HepG2 (cell line): ENCODE results near the gene TMEM116. TPM values are rescaled to one million over a fixed set of nuclear protein-coding genes. Genes with fewer than 3 reads are reported as not detected.

ENCODE experiments used
- ATAC-seq: fragments of 200-7000 bp; cut with Tn5 transposase; 3 replicates; pipeline ENCODE4 v1.9.1; 2020; ENCODE audit warnings: mild to moderate bottlenecking, moderate library complexity
- BruUV-seq: library from RNA; stranded (reverse); fragments of 400-500 nt; replicated peaks from 2 replicates; lab custom pipeline; 2021; lab: Mats Ljungman, UMichigan
- CTCF ChIA-PET: fragments of 300-600 bp; formaldehyde crosslinking; extraction: SDS; loops from one replicate; lab custom pipeline; 2021; ENCODE audit warnings: low total read pairs, inconsistent platforms, low intra/inter-chr PET ratio; lab: Yijun Ruan, JAX
- POLR2A ChIA-PET: fragments of 350-600 bp; sonication (Branson Sonifier 250); formaldehyde crosslinking; loops from one replicate; lab custom pipeline; 2020; ENCODE audit warnings: antibody characterized with exemption, inconsistent platforms; lab: Yijun Ruan, JAX
- DNase-seq: peaks from one replicate; pipeline ENCODE4 v3.0.0-alpha.2; 2015; ENCODE audit warnings: low spot score
- FAIRE-seq: peaks from 3 replicates; lab custom pipeline; 2011; peaks lifted over from hg19 to GRCh38; lab: Jason Lieb, UNC
- H2AFZ ChIP-seq: one replicate; pipeline ENCODE4 v1.6.1; 2011; ENCODE audit warnings: low read length, inconsistent platforms
- H3K27ac ChIP-seq: fragments of 300-600 bp; 3 replicates; pipeline ENCODE4 v1.8.0; 2011; ENCODE audit warnings: mixed run types, mild to moderate bottlenecking, mixed read lengths, low read length, inconsistent platforms; ENCODE audit not compliant: insufficient read depth; ENCODE audit errors: extremely low read length
- H3K27me3 ChIP-seq, 2 experiments: fragments of 200-600 bp in 1 of 2; 2 replicates in 1 of 2; 3 replicates in 1 of 2; pipeline versions ENCODE4 v1.6.0 to v1.8.0; 2011; ENCODE audit warnings: low read length in 2 of 2, mild to moderate bottlenecking in 2 of 2, moderate library complexity in 2 of 2, inconsistent platforms in 1 of 2; ENCODE audit not compliant: insufficient read depth in 2 of 2, control insufficient read depth in 1 of 2
- H3K36me3 ChIP-seq, 2 experiments: fragments of 200-600 bp in 1 of 2; replicated peaks in 1 of 2; 2 replicates in 1 of 2; 3 replicates in 1 of 2; pipeline versions ENCODE4 v1.5.1 to v1.8.0; 2011; ENCODE audit warnings: low read length in 2 of 2, inconsistent platforms in 1 of 2; ENCODE audit not compliant: insufficient read depth in 2 of 2, control insufficient read depth in 1 of 2
- H3K4me1 ChIP-seq: 2 replicates; pipeline ENCODE4 v1.5.1; 2012; ENCODE audit warnings: low read length, inconsistent platforms; ENCODE audit not compliant: insufficient read depth
- H3K4me2 ChIP-seq: 2 replicates; pipeline ENCODE4 v1.6.0; 2011; ENCODE audit warnings: low read depth, low read length, inconsistent platforms
- H3K4me3 ChIP-seq, 3 experiments: fragments of 200-600 bp in 1 of 3; sonication (generic), shearing (Covaris generic) in 1 of 3; replicated peaks in 1 of 3; 2 replicates each; pipeline ENCODE4 v1.5.1; 2011 to 2016; ENCODE audit warnings: low read length in 3 of 3, inconsistent platforms in 2 of 3, low read depth in 2 of 3, mild to moderate bottlenecking in 2 of 3, control low read depth in 1 of 3, mixed read lengths in 1 of 3; ENCODE audit not compliant: insufficient read depth in 1 of 3
- H3K79me2 ChIP-seq: one replicate; pipeline ENCODE4 v1.6.1; 2011; ENCODE audit warnings: low read length, inconsistent platforms; ENCODE audit not compliant: insufficient read depth
- H3K9ac ChIP-seq: 2 replicates; pipeline ENCODE4 v1.6.0; 2011; ENCODE audit warnings: mild to moderate bottlenecking, low read depth, low read length, inconsistent platforms; ENCODE audit not compliant: insufficient read depth
- H3K9me3 ChIP-seq: 2 replicates; pipeline ENCODE4 v1.5.1; 2012; ENCODE audit warnings: mild to moderate bottlenecking, low read length
- H4K20me1 ChIP-seq: 2 replicates; pipeline ENCODE4 v1.6.0; 2011; ENCODE audit warnings: inconsistent platforms, mild to moderate bottlenecking, low read length, moderate library complexity; ENCODE audit not compliant: insufficient read depth
- DMAP1 ChIP-seq: IDR thresholded peaks from 2 replicates; pipeline ENCODE4 v1.6.1; 2016
- EZH2 ChIP-seq: conservative IDR thresholded peaks from 2 replicates; pipeline ENCODE4 v1.6.1; 2012; ENCODE audit warnings: mild to moderate bottlenecking, low read depth, low read length, moderate library complexity
- GTF3A ChIP-seq: sonication (generic); formaldehyde crosslinking; conservative IDR thresholded peaks from 2 replicates; pipeline ENCODE4 v1.4.0; 2020; ENCODE audit warnings: mild to moderate bottlenecking, missing genetic modification reagents
- IRF2 ChIP-seq: IDR thresholded peaks from 2 replicates; pipeline ENCODE4 v1.6.1; 2018; ENCODE audit warnings: missing genetic modification reagents, missing compliant biosample characterization
- KLF11 ChIP-seq: IDR thresholded peaks from 2 replicates; pipeline ENCODE4 v1.6.1; 2016; ENCODE audit warnings: missing compliant biosample characterization
- KLF15 ChIP-seq: sonication (generic); formaldehyde crosslinking; IDR thresholded peaks from 2 replicates; pipeline ENCODE4 v1.8.1; 2023; ENCODE audit warnings: borderline replicate concordance, mild to moderate bottlenecking, inconsistent platforms, missing genetic modification reagents, mixed read lengths
- MAFF ChIP-seq: IDR thresholded peaks from 2 replicates; pipeline ENCODE4 v1.6.1; 2011; ENCODE audit warnings: low read depth, low read length, improper control_type of control experiment
- MEF2D ChIP-seq: sonication (generic); formaldehyde crosslinking; IDR thresholded peaks from 2 replicates; pipeline ENCODE4 v1.5.1; 2020; ENCODE audit warnings: mild to moderate bottlenecking, missing genetic modification reagents
- RFXAP ChIP-seq: sonication (generic); formaldehyde crosslinking; IDR thresholded peaks from 2 replicates; pipeline ENCODE4 v1.4.0; 2020; ENCODE audit warnings: missing genetic modification reagents, borderline replicate concordance
- SMC3 ChIP-seq: IDR thresholded peaks from 2 replicates; pipeline ENCODE4 v1.6.1; 2011; ENCODE audit warnings: low read length, improper control_type of control experiment
- TSC22D2 ChIP-seq: sonication (generic); formaldehyde crosslinking; IDR thresholded peaks from 2 replicates; pipeline ENCODE4 v1.5.1; 2020; ENCODE audit warnings: missing genetic modification reagents, mild to moderate bottlenecking, borderline replicate concordance
- ZNF709 ChIP-seq: sonication (generic); formaldehyde crosslinking; IDR thresholded peaks from 2 replicates; pipeline ENCODE4 v1.5.0; 2020; ENCODE audit warnings: mild to moderate bottlenecking, missing genetic modification reagents
- ZNF75D ChIP-seq: sonication (generic); formaldehyde crosslinking; IDR thresholded peaks from 2 replicates; pipeline ENCODE4 v1.8.1; 2023; ENCODE audit warnings: missing genetic modification reagents, mild to moderate bottlenecking, borderline replicate concordance
- ZNF790 ChIP-seq: sonication (generic); formaldehyde crosslinking; IDR thresholded peaks from 2 replicates; pipeline ENCODE4 v1.8.0; 2022; ENCODE audit warnings: missing genetic modification reagents, mild to moderate bottlenecking, borderline replicate concordance
- WGBS: methylation state at CpG from one replicate; pipeline ENCODE4 v1.1.6; 2017; ENCODE audit warnings: low lambda C conversion rate; 5-methylcytosine and 5-hydroxymethylcytosine counted together
- in situ Hi-C: cut with HindIII; loops from 2 replicates; pipeline ENCODE4 v1.10.0; 2017; ENCODE audit warnings: low pct_unique_long_range_greater_than_20kb; ENCODE audit not compliant: extremely low pct_ligation_motif_present
- intact Hi-C: fragments of 100-400 bp; cut with micrococcal nuclease; formaldehyde crosslinking; loops from one replicate; pipeline ENCODE4 v1.10.0; 2022; ENCODE audit not compliant: unreplicated experiment
- polyA plus RNA-seq, 8 experiments: library from polyadenylated mRNA; depleted of rRNA in 3 of 8; stranded (reverse) in 7 of 8; unstranded in 1 of 8; fragments of >200 nt; fragmentation: Illumina TruSeq in 4 of 8; extraction: Trizol in 4 of 8; gene quantifications; 2 replicates each; pipeline versions ENCODE4 v1.2.1 to v1.2.3, GENCODE V29; 2011 to 2016; ENCODE audit warnings: low read depth in 4 of 8, missing spikeins in 1 of 8, mixed read lengths in 1 of 8; ENCODE audit not compliant: insufficient read depth in 1 of 8
- total RNA-seq, 5 experiments: library from RNA; depleted of rRNA; stranded (reverse); fragments of >200 nt; fragmentation: Illumina TruSeq; extraction: Trizol; gene quantifications; 2 replicates each; pipeline ENCODE4 v1.2.3, GENCODE V29; 2016; ENCODE audit warnings: low read depth in 1 of 5
- TF ChIP-seq, protein P1 (sequence below): sonication (generic); formaldehyde crosslinking; conservative IDR thresholded peaks from 2 replicates; pipeline ENCODE4 v1.4.0; 2020; ENCODE audit warnings: missing genetic modification reagents
- TF ChIP-seq, protein P2 (sequence below): sonication (generic); formaldehyde crosslinking; IDR thresholded peaks from 2 replicates; pipeline ENCODE4 v1.8.0; 2022; ENCODE audit warnings: mild to moderate bottlenecking, missing genetic modification reagents; ENCODE audit not compliant: insufficient replicate concordance

Gene TMEM116
- total and polyA plus RNA-seq, 2 of the 13 experiments (the other 11 are each of a cell fraction or from before 2014, with no cell fraction given) = 14.0 to 17.8 TPM

- TF ChIP-seq ZNF75D (CRISPR knock-in tag) = no peak
- TF ChIP-seq ZNF709 (CRISPR knock-in tag) = no peak
- TF ChIP-seq, all 625 proteins: peak for 2
Measured at GRCh38 chr12:112032292-112032691, 19.3 kb upstream of the TMEM116 start (continued).

DNA sequence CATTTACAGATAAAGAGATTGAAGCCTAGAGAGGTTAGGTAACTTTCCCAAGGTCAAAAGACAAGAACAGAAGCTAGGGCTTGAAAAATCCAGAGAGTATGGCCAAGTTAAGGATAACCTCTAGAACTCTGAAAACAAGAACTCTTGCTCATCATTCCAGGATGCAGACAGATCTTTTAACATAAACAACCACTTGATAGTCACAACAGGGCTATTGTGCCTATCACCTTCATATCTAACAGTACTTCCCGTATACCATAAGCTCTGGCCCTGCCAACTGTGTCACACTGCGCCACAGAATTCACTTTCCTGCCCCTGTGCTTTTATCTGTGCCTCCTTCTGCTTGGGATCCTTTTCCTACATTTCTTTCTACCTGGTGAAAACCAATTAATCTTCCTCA lies 18.5 kb upstream of the TMEM116 start:
- 100% methylated on average over 2 of the region's 2 CpGs for WGBS
- no peak overlapping the region for H3K27ac ChIP-seq
- H3K79me2 ChIP-seq = no peaks in the 10 kb centered on the region
- in situ Hi-C loops (no loop called here), intact Hi-C loops (no loop called here)
- no peak for DNase-seq
- POLR2A ChIA-PET = interaction anchor here (1.1 kb wide), 1 partner anchor 18 kb away, joined by 3 read pairs; the partner anchor contains the start of genes ERP29 and TMEM116
- BruUV-seq = no TSS peak
- H3K27me3 ChIP-seq = no peaks in the 10 kb centered on the region
- no peaks in the 10 kb centered on the region for H3K9me3 ChIP-seq
- TF ChIP-seq IRF2 (no peak), MAFF (no peak), EZH2 (no peak), MEF2D (CRISPR knock-in tag) (no peak), GTF3A (CRISPR knock-in tag) (no peak), ZNF790 (CRISPR knock-in tag) (no peak), DMAP1 (CRISPR knock-in tag) (no peak), KLF15 (no peak), KLF11 (CRISPR knock-in tag) (no peak), SMC3 (no peak), RFXAP (CRISPR knock-in tag) (no peak), TSC22D2 (no peak)
- TF ChIP-seq, protein P1, sequence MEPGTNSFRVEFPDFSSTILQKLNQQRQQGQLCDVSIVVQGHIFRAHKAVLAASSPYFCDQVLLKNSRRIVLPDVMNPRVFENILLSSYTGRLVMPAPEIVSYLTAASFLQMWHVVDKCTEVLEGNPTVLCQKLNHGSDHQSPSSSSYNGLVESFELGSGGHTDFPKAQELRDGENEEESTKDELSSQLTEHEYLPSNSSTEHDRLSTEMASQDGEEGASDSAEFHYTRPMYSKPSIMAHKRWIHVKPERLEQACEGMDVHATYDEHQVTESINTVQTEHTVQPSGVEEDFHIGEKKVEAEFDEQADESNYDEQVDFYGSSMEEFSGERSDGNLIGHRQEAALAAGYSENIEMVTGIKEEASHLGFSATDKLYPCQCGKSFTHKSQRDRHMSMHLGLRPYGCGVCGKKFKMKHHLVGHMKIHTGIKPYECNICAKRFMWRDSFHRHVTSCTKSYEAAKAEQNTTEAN (CRISPR knock-in tag) = no peak
- TF ChIP-seq, protein P2, sequence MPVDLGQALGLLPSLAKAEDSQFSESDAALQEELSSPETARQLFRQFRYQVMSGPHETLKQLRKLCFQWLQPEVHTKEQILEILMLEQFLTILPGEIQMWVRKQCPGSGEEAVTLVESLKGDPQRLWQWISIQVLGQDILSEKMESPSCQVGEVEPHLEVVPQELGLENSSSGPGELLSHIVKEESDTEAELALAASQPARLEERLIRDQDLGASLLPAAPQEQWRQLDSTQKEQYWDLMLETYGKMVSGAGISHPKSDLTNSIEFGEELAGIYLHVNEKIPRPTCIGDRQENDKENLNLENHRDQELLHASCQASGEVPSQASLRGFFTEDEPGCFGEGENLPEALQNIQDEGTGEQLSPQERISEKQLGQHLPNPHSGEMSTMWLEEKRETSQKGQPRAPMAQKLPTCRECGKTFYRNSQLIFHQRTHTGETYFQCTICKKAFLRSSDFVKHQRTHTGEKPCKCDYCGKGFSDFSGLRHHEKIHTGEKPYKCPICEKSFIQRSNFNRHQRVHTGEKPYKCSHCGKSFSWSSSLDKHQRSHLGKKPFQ (CRISPR knock-in tag) = no peak
- FAIRE-seq = no peak
- H3K4me3 ChIP-seq = no peak overlapping the region
- no peaks in the 10 kb centered on the region for H3K4me1 ChIP-seq
- H3K9ac ChIP-seq = no peak overlapping the region
- ATAC-seq = no peak
- H2AFZ ChIP-seq = no peak overlapping the region
- CTCF ChIA-PET = no interaction called here
- no peak overlapping the region for H3K4me2 ChIP-seq
- peaks cover 25 to 54% of the 10 kb centered on the region in 2 experiments for H3K36me3 ChIP-seq
- no peaks in the 10 kb centered on the region for H4K20me1 ChIP-seq
